NCI-H446 treated with DMSO at 0.1 percent for 48 hours (cell line): ENCODE data around the gene SLIRP.
"Not testable (repeated sequence)": the region's sequence is repeated elsewhere in the genome, so short reads cannot be mapped to it uniquely, and the experiment has no call there.

Experiments
- DNase-seq: peaks from one replicate; lab custom pipeline; 2025; lab: John Stamatoyannopoulos, UW

The SLIRP gene

DNA sequence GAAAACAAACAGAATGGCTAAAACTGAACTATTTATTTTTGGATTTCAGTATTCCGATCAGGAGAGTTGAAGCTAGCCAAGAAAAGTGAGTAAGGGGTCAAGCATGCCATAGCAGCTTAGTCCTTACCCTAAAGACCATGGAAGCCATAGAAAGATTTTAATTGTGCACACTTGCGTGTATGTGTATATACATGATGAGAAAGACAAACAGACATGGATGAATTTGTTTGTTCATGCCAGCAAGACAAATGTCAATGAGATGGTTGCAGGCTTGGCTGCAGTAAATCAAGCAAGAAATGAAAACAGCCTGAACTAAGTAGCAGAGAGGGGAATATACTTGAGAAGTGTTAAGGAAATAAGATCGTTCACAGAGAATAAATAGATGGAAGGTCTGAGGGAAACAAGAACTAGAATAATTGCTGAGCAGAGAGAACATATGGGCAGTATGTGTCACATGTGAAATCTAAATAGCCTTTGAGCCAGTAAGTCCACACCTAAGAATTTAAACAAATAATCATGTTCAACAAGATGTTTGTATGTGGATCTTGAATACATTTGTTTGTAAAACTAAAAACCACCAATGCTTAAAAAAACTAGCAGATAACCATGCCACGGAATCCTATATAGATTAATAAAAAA, 38.3 kb downstream of the SLIRP start:
- DNase-seq = no peak

DNA sequence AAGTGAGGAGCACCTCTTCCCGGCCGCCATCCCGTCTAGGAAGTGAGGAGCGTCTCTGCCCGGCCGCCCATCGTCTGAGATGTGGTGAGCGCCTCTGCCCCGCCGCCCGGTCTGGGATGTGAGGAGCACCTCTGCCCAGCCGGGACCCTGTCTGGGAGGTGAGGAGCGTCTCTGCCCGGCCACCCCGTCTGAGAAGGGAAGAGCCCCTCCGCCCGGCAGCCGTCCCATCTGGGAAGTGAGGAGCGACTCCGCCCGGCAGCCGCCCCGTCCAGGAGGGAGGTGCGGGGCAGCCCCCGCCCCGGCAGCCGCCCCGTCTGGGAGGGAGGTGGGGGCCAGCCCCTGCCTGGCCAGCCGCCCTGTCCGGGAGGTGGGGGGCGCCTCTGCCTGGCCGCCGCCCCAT, 39.5 kb downstream of the SLIRP start:
- DNase-seq = not testable (repeated sequence)

DNA sequence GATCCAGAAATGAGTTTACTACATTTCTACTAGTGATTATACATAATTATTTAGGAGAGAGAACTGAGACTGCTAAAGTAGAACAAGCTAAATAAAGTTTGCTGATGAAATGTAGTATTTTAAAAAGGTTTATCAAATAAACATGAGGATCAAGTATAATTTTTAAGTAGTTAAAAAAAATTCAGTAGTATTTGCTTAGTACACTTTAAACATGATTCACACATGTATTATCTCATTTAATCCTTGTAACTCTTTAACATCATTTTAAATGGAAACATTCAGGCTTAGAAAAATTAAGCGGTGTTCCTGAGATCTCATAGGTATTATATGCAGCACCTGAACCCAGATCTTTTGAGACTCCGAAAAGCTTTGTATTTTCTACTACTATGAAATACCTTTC, 44.4 kb downstream of the SLIRP start:
- DNase-seq = no peak

DNA sequence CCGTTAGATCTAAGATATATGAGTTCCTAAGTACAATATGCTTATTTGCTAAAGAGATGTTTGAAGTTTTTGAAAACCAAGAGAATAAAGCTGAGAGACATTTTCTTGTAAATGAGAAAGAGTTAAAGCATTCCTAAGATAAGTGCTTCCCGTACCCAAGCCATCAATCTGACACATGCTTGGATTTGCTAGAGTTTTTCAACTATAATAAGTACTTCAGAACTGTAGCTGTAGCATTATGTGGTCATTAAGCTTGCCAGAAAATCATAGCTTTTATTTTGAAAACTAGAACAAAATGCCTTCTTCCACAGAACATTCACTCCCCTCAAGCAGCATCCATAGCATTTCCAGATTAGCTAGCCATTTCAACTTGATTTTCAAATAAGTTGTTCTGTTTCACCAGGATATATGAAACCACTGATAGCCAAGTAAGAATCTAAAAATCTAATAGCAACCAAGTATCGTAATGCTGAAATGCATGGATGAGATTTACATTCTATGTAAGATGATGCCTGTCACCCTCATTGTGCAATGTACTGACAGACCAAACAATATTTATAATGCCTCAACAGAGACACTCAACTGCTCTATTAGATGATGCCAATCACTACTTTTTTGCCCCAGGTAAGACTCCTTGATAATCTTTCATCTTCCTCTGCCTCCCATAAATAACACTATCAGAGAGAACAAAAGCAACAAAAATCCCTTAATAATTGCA, 45.1 kb downstream of the SLIRP start:
- no peak for DNase-seq

DNA sequence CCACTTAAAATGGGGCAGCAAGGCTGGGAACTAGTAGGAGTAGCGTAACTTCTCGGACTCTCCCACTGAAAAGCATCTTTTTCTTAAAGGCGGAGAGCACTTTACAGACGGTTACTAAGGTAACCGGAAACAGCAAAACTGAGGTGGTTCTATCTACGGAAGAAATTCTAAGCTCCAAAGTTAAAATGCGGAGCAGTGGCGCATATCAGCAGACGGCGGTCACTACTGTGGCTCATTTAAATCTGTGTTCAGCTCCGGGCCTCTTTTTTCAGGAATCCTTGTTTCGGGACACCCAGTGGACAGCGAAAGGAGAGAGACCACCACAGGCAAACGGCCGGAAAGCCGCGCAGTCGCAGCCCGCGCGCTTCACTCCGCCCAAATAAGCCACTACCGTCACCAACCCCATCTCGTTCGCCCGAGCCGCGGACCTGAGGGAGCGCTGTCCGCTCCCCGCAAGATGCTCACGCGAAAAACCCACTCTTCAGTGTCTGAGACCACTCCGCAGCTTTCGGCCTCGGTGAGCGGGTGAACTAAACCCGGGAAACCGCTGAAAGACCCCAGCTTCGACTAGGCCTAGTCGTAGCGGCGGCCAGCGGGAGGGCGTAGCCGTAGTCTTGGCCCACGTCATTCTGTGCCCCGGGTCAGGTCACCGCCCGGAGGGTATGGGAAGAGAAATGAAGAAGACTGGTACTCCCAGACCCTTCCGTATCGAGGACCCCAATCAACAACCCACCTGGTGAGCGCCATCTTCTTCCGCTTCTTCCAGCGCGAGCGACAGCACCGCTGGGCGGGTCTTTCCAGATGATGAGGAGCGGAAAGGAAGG, 52.7 kb downstream of the SLIRP start, which contains the start of gene SNW1:
Gene SNW1 (minus strand): TSS at position 776 of the 824 bp plus-strand sequence. CDS start 29 bp downstream, at position 747.
- peak; percentile 88 for DNase-seq

DNA sequence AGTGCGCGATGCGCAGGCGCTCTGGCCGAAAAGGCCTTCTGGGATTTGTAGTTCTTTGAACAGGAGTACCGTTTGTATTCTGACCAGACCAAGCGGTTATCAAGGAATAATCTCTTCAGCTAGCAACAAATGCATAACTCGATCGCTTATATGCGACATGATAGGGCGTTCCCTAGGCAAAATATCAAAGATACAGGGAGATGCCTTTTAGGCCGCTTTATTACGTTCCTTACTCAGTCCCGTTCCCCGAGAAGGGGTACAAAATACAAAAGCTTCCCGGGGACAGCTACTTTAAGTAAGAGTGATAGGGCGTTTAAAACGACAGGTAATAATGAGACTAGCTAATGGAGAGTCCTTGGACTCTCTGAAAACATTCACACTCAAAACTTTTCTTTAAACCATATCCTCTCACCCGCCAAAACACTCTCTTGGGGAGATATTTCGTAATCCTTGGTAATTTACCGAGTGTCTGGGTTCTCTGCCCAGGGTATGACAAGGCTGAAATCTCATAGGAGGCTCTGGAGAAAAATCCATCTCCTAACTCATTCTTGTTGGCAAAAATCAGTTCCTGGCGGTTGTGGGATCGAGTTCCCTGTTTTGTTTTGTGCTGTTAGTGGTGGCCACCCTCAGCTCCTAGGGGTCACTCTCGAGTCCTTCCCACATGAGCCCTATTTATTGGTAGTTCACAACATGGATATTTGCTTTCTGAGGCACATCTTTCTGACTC, 53.5 kb downstream of the SLIRP start:
- DNase-seq = no peak

DNA sequence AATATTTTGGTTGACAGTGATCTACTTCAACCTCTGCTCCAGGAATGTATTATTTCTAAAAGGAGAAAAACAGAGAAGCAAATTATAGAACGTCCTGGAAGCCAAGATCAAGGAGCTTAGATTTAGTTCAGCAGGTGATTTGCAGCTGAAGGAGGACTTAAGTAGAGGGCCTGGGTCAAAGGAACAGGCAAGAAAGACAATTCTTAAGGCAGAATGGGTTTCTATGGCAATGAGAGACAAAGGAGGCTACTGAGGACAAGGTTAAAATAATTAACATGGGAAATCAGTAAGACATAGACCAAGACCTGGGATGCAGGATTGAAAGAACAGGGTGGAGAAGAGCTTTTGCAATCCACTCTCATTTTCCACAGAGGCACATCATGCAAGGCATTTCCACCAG, 55.4 kb downstream of the SLIRP start:
- no peak for DNase-seq

DNA sequence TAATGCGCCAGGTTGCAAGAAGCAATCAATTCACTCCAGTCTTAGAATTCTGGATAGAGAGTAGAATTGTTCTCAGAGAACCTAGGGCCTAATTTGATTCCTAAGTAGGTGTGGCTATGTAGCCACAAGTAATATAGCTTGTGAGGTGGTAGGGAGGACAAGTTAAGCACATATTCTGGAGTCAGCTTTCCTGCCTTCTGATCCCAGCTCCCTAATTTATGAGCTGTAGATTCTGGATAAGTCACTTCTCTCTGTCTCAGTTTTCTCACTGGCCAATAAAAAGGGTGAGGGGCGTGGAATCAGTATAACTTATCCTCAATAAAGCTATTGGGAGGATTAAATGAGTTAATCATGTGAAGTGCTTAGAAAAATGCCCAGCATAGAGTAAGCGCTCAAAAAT, 56.1 kb downstream of the SLIRP start:
- no peak for DNase-seq
